ENCODE results near the gene SEPTIN6. TPM values are rescaled to one million over a fixed set of nuclear protein-coding genes. Genes with fewer than 3 reads are reported as not detected.

Gene SEPTIN6
- polyA plus RNA-seq, 1 of the 3 experiments (the other 2 are of a cell fraction), result 33.1 TPM

- no peaks in the 10 kb centered on the region for H3K9me2 ChIP-seq
- no peaks in the 10 kb centered on the region for H4K20me1 ChIP-seq (ENCODE audit: insufficient read depth)
- H3K9ac ChIP-seq, result no peak overlapping the region
- POLR2A ChIA-PET, result no interaction called here
- peaks cover under 1% of the 10 kb centered on the region in 2 experiments; a peak in 1 of 4 replicates for H3K4me1 ChIP-seq (ENCODE audit: control insufficient read depth in 1 of 2, insufficient read depth in 2 of 2, low read depth in 1 of 2, low read length in 1 of 2)
- TF ChIP-seq CTCF (IDR thresholded peaks at IDR 0.05) (peak; percentile 77), GABPA (IDR thresholded peaks at IDR 0.05; ENCODE audit: low read depth) (no peak), ELF1 (IDR thresholded peaks at IDR 0.05) (no peak), EP300 (IDR thresholded peaks at IDR 0.05; ENCODE audit: borderline replicate concordance in 1 of 2, low read depth in 1 of 2, low read length in 1 of 2) (no peak), SMC3 (IDR thresholded peaks at IDR 0.05; ENCODE audit: low read depth, low read length) (peak; percentile 73), RFX5 (IDR thresholded peaks at IDR 0.05; ENCODE audit: low read length) (no peak), ZBTB33 (IDR thresholded peaks at IDR 0.05; ENCODE audit: borderline replicate concordance, low read depth) (no peak), GATA2 (CRISPR knock-in tag; IDR thresholded peaks at IDR 0.05) (no peak), RAD21 (IDR thresholded peaks at IDR 0.05; ENCODE audit: low read length) (peak; percentile 80), TEAD4 (IDR thresholded peaks at IDR 0.05; ENCODE audit: borderline replicate concordance, insufficient read depth) (no peak), SIN3A (IDR thresholded peaks at IDR 0.05; ENCODE audit: borderline replicate concordance, low read depth, low read length) (no peak), CHD2 (IDR thresholded peaks at IDR 0.05; ENCODE audit: low read length, partially characterized antibody) (no peak)
- H3K27ac ChIP-seq (ENCODE audit: low read depth in 2 of 2, low read length in 1 of 2), result no peak overlapping the region
- no peak overlapping the region for H3K4me3 ChIP-seq (ENCODE audit: low read depth in 2 of 2, low read length in 1 of 2)
- no peaks in the 10 kb centered on the region for H3K9me3 ChIP-seq
- H3K79me2 ChIP-seq (ENCODE audit: insufficient read depth), result no peaks in the 10 kb centered on the region
- H3K36me3 ChIP-seq (replicated peaks in 1 of 2; ENCODE audit: control insufficient read depth in 1 of 2, insufficient read depth in 2 of 2, low read length in 1 of 2), result no peaks in the 10 kb centered on the region
- CTCF ChIA-PET, result interaction anchor here (0.6 to 4.2 kb wide), 40 partner anchors 8 to 217 kb away, joined by 3 to 31 read pairs (median 4); partner anchors contain the start of genes SEPTIN6, SOWAHD and UBE2A
- no peak overlapping the region for H3K4me2 ChIP-seq
- H3K27me3 ChIP-seq (ENCODE audit: insufficient read depth), result peaks cover 42% of the 10 kb centered on the region; the same call in 1 of the 2 replicates
- DNase-seq, result peak; percentile 66
- 37% methylated on average over 14 of the region's 14 CpGs for WGBS (ENCODE audit: low lambda C conversion rate)
- no peak overlapping the region for H2AFZ ChIP-seq (ENCODE audit: low read depth)
- H3F3A ChIP-seq (replicated peaks; ENCODE audit: insufficient read depth), result no peaks in the 10 kb centered on the region
Observed at GRCh38 chrX:119729408-119730201, 36.6 kb upstream of the SEPTIN6 start.

- ChIA-PET CTCF (interaction anchor here (0.6 to 4.2 kb wide), 13 partner anchors 11 to 260 kb away, joined by 3 to 31 read pairs (median 7); no protein-coding TSS in a partner anchor), POLR2A (no interaction called here)
- no peak for DNase-seq
- Histone ChIP-seq H3K27ac (ENCODE audit: low read depth in 2 of 2, low read length in 1 of 2) (no peak overlapping the region), H3K9me2 (no peaks in the 10 kb centered on the region), H3K9me3 (no peaks in the 10 kb centered on the region), H3K36me3 (replicated peaks in 1 of 2; ENCODE audit: control insufficient read depth in 1 of 2, insufficient read depth in 2 of 2, low read length in 1 of 2) (no peaks in the 10 kb centered on the region), H3K27me3 (ENCODE audit: insufficient read depth) (peaks cover 34% of the 10 kb centered on the region; the same call in 1 of the 2 replicates), H3K79me2 (ENCODE audit: insufficient read depth) (no peaks in the 10 kb centered on the region), H3K4me2 (no peak overlapping the region), H2AFZ (ENCODE audit: low read depth) (no peak overlapping the region), H3K4me1 (ENCODE audit: control insufficient read depth in 1 of 2, insufficient read depth in 2 of 2, low read depth in 1 of 2, low read length in 1 of 2) (no peaks in the 10 kb centered on the region), H3F3A (replicated peaks; ENCODE audit: insufficient read depth) (no peaks in the 10 kb centered on the region), H4K20me1 (ENCODE audit: insufficient read depth) (no peaks in the 10 kb centered on the region), H3K4me3 (ENCODE audit: low read depth in 2 of 2, low read length in 1 of 2) (no peak overlapping the region), H3K9ac (no peak overlapping the region)
- TF ChIP-seq EP300 (IDR thresholded peaks at IDR 0.05; ENCODE audit: borderline replicate concordance in 1 of 2, low read depth in 1 of 2, low read length in 1 of 2) (no peak), CTCF (IDR thresholded peaks at IDR 0.05) (peak; percentile 25; the same call in 1 of the 2 replicates)
- WGBS (ENCODE audit: low lambda C conversion rate), result 49% methylated on average over 5 of the region's 5 CpGs
Observed at GRCh38 chrX:119728487-119728886, 35.5 kb upstream of the SEPTIN6 start.

All from SK-N-SH (cell line).